ENCODE data around the gene FBXW9. TPM values are rescaled to one million over a fixed set of nuclear protein-coding genes. Genes with fewer than 3 reads are reported as not detected.

Gene FBXW9
- total and polyA plus RNA-seq, 2 of the 13 experiments (the other 11 are each of a cell fraction or from before 2014, with no cell fraction given): 5.7 to 6.1 TPM

GRCh38 chr19:12696366-12697335, at the start of gene FBXW9 (continued):
- TF ChIP-seq SNAPC4 (CRISPR knock-in tag; IDR thresholded peaks at IDR 0.05) (peak; percentile 71; the same call in 1 of the 2 replicates), BCLAF1 (IDR thresholded peaks at IDR 0.05) (no peak), CAMTA2 (CRISPR knock-in tag; IDR thresholded peaks at IDR 0.05; ENCODE audit: borderline replicate concordance) (0 out of 2 replicates have a peak, but pooled peaks have one; percentile 38), ZNF839 (CRISPR knock-in tag; IDR thresholded peaks at IDR 0.05; ENCODE audit: borderline replicate concordance) (0 out of 2 replicates have a peak, but pooled peaks have one; percentile 38), SMYD3 (CRISPR knock-in tag; IDR thresholded peaks at IDR 0.05) (peak; percentile 79; the same call in 1 of the 2 replicates), SAP130 (CRISPR knock-in tag; IDR thresholded peaks at IDR 0.05; ENCODE audit: low read depth) (peak; percentile 100), ZNF547 (CRISPR knock-in tag; IDR thresholded peaks at IDR 0.05) (peak; percentile 65; the same call in 1 of the 2 replicates), ZNF772 (CRISPR knock-in tag; IDR thresholded peaks at IDR 0.05) (peak; percentile 43; the same call in 1 of the 2 replicates), TARDBP (CRISPR knock-in tag; IDR thresholded peaks at IDR 0.05) (peak; percentile 81; the same call in 1 of the 2 replicates), POLR2G (IDR thresholded peaks at IDR 0.05; ENCODE audit: low read depth, low read length) (peak; percentile 97), KLF9 (CRISPR knock-in tag; IDR thresholded peaks at IDR 0.05; ENCODE audit: low read depth) (no peak), GABPA (IDR thresholded peaks at IDR 0.05; ENCODE audit: low read depth, low read length) (peak; percentile 99), GABPA (CRISPR knock-in tag; IDR thresholded peaks at IDR 0.05; ENCODE audit: low read depth) (peak; percentile 100), JUND (CRISPR knock-in tag; IDR thresholded peaks at IDR 0.05) (no peak), BRD4 (CRISPR knock-in tag; IDR thresholded peaks at IDR 0.05) (peak; percentile 71; the same call in 1 of the 2 replicates), ATRX (CRISPR knock-in tag; IDR thresholded peaks at IDR 0.05; ENCODE audit: borderline replicate concordance) (no peak), ZBED4 (CRISPR knock-in tag; IDR thresholded peaks at IDR 0.05; ENCODE audit: borderline replicate concordance) (no peak)
